Measurements from ENCODE around the gene B9D1.

B9D1 gene

GRCh38 chr17:19336938-19337711 lies 25.4 kb downstream of the B9D1 start:
- DNase-seq, result no peak

DNA sequence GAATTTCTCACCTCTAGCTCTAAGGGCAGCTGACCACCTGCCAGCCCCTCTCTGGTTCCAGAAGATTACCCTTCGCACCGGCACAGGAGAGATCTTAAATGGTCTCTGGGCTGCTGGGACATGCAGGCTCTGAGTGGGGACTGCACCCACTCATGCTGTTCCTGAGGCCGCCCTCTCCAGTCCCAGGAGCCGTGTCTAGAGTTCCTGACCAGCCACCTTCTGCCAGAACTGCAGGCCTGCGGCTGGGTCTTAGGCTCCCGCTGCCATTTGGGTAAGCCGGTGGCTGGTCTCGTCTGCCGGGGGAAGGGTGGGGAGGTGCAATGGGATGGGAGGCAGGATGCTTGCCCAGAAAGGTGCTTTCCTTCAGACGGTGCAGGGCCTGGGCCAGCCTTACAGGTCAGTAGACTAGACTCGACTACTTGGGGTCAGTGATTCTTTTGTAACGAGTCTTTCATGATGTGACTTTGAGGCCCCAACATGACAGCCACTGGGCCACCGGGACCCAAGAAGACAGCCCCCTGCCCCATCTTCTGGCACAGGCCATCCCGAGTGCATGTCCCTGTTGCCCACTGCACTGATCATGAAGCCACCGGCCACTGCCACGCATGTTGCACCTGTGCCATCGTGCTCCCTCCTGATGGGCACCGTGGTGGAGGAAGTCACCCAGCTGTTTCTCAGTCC lies 26.4 kb downstream of the B9D1 start:
- no peak for DNase-seq

DNA sequence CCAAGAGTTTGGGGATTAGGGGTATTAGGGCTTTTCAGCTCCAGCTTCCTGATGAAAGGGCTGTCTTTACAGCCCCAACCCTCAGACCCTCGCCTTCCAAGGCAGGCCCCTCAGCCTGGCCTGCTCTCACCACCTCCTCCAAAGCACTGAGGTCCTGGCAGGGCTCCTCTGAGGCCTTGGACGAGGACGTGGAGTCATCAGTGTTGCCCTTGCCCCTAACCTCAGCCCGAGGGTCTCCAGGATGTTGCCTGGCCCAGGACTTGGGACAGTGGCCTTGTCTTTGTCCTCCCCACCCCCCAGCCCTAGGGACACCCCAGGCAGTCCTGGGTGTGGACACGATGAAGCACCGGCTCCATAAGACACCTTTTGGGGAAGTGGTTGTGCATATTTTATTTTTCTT lies 28.2 kb downstream of the B9D1 start:
- DNase-seq, result no peak

DNA sequence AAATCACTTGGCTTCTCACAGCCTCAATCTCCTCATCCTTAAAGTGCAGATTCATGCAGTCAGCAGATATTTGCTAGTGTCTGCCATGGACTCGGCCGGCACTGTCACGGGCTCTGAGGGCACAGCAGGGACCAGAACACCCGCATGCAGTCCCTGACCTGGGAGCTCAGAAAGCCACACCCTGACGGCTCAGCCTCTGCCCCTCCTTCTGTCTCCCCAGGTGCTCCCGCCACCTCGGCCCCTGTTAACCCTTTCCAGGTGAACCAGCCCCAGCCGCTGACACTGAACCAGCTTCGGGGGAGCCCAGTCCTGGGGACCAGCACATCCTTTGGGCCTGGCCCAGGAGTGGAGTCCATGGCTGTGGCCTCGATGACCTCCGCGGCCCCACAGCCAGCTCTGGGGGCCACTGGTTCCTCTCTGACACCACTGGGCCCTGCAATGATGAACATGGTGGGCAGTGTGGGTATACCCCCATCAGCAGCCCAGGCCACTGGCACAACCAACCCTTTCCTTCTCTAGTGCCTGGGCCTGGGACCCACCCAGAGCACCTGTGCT lies 28.7 kb downstream of the B9D1 start:
- no peak for DNase-seq

DNA sequence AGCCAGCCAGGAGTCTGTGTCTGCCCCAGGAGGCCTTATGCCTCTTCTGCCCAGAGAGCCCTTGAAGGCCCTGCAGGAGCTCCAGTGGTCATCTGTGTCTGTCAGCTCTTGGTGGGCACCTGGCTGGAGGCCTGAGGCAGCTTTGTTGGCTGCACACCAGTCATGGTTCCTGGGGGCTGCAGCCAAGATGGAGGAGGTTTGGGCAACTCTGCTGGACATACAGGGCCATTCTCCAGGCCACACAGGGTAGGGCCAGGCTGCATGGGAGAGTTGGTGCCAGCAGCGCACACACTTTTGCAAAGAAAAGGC lies 29.4 kb downstream of the B9D1 start:
- no peak for DNase-seq

GRCh38 chr17:19332371-19333131 lies 30.0 kb downstream of the B9D1 start:
- DNase-seq, result no peak

DNA sequence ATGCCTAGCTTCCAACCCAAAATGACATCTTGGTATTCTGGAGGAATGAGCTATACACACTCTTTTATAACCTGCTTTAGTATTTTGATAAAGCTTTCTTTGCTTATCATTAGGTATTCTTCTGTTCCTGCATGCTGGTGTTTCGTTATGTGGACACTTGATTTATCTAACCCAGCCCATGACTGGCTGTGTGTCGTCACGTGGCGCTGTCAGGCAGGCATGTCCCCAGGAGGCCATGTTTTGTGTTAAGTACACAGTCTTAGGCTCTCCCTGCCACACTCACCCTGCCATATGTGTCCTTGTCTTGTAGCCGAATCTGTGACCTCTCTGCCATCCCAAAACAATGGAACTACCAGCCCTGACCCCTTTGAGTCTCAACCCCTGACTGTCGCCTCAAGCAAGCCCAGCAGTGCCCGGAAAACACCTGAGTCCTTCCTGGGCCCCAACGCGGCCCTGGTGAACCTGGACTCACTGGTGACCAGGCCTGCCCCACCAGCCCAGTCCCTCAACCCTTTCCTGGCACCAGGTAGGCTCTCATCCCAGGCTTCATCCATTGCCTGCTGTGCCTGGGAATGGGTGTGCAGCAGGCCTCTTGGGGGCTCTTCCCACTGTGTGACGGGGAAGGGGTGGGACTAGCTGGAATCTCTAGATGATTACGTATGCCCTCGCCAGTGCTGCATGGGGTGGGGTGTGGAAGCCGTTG lies 30.8 kb downstream of the B9D1 start:
- DNase-seq, result no peak

- DNase-seq, result peak; percentile 89
Observed at GRCh38 chr17:19331134-19331533, 31.4 kb downstream of the B9D1 start.

- DNase-seq, result no peak
Observed at GRCh38 chr17:19330271-19330670, 32.3 kb downstream of the B9D1 start.

DNA sequence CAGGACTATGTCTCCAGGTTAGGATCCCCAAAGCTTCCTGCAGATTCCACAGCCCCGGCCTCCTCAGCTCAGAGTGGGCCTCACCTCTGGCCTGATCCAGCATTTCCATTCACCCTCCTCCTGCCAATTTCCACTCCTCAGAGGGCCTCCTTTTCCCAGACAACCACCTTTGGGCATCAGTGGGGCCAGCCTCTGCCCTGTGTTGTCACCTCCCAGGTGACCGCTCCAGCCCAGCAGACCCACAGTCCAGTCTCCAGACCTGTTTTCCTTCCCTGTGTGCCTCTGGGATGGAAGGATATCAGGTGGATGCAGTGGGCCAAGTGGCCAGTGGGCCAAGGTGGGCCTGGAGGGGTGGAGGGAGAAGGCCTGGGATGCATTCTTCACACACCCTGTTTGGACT lies 32.7 kb downstream of the B9D1 start:
- DNase-seq, result no peak

- no peak for DNase-seq
Observed at GRCh38 chr17:19329136-19329535, 33.4 kb downstream of the B9D1 start.

DNA sequence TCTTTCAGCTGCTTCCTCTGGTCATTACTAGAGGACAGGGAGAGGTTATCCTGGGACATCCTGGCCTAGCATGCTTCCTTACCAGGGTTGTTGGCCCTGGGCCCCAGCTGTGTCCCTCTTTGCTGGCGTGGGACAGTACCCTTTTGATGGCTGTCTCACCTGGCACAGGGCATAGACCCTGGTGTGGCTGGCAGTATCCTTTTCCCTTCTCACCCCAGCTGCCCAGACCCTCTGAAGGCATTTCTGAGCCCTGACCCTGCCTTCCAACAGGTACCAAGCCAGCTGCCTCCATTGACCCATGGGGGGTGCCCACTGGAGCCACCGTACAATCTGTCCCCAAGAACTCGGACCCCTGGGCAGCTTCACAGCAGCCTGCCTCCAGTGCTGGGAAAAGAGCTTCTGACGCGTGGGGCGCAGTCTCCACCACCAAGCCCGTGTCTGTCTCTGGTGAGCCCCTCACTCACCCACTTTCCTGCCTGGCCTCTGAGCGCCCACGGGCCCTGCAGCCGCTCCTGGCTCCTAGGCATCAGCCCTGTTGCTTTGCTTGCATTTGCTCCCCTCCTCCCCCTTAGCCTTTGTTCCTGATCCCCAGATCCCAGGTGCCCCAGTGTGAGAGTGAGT lies 34.0 kb downstream of the B9D1 start:
- DNase-seq, result no peak

DNA sequence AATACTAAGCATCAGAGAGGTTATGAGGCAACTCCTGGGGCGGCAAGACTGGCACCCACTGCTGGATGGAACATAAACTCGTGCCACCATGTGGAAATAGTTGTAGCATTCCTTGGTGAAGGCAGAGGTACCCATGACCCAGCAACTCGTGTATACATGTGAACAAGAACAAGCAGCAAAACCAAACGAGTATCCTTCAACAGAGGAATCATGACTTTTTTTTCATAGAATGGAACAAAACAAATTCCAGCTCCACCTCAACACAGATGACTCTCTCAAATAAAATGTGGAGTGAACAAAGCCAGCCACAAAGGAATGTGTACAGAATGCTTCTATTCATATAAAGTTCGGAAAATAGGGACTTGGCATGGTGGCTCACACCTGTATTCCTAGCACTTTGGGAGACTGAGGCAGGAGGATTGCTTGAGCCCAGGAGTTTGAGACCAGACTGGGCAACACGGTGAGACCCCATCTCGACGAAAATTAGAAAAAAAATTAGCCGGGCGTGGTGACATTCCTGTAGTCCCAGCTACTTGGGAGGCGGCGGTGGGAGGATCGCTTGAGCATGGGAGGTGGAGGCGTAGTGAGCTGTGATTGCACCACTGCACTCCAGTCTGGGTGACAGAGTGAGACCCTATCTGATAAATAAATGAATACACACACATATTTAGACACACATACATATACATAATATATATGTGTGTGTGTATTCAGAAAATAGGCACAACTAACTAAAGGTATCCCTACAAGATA lies 35.3 kb downstream of the B9D1 start:
- DNase-seq, result peak; percentile 89

- DNase-seq, result no peak
Observed at GRCh38 chr17:19325542-19325941, 37.0 kb downstream of the B9D1 start.

GRCh38 chr17:19322861-19323260 lies 39.7 kb downstream of the B9D1 start:
- DNase-seq, result no peak

DNA sequence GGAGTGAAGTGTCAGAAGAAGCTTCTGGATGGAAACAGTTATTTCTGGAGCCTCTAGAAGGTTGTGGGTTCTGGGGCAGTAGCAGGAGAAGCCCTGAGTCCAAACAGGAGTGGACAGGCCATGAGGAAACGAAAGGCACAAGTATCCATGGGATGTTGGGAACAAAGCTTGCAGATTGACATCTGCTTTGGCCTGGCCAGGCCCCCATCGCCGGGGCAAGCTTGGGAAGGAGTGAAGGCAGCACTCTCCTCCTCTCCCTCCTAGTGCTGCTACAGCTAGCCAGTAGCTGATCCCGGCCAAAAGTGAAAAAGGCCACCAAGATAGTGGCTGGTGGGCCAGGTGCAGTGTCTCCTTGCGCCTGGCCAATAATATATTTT lies 40.4 kb downstream of the B9D1 start:
- DNase-seq, result no peak

DNA sequence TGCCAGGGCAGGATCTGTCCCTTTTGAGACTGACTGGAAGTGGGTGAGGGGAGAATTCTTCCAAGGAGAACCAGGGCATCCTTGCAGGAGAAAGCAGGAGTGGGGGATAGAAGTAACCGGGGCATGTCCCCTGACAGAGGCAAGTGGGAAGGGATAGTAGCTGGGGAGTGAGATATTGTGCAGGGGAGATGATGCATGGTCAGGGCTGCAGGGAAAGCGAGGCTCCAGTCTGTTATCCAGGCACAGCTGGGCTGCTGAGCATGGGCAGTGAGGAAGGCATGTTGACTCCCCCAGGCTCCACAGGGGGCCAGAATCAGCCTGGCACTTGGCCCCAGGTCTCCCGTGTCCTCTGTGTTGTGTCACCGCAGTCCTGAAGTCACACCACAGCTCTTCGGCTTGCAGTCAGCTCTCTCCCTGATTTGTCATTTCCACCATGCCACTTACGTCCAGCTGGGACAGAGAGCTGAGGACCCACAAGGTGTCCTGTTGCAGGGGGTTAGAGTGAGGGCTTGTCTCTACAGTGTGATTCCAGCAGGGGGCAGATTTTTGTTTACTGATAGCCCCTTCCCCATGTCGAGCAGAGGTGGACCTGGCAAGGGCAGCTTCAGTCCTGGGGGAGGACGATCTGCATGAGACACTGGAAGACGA lies 40.9 kb downstream of the B9D1 start:
- no peak for DNase-seq

DNA sequence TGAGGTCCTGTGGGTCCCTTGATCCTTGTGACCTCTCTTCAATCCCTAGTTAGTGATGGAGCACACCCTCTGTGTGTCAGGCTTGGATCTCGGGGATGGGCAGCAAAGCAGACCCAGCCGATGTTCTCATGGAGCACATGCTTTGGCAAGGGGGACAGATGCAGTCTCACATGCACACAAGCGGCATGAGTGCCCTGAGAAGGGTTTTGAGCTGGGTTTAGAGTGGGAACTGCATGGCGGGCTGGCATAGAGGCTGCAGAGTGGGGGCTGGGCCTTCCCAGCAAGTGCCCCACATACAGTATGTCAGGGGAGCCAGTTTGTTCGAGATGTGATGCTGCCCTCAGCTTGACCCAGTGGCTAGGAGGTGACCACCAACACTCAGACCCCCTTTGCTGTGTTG lies 41.6 kb downstream of the B9D1 start:
- DNase-seq, result no peak

DNA sequence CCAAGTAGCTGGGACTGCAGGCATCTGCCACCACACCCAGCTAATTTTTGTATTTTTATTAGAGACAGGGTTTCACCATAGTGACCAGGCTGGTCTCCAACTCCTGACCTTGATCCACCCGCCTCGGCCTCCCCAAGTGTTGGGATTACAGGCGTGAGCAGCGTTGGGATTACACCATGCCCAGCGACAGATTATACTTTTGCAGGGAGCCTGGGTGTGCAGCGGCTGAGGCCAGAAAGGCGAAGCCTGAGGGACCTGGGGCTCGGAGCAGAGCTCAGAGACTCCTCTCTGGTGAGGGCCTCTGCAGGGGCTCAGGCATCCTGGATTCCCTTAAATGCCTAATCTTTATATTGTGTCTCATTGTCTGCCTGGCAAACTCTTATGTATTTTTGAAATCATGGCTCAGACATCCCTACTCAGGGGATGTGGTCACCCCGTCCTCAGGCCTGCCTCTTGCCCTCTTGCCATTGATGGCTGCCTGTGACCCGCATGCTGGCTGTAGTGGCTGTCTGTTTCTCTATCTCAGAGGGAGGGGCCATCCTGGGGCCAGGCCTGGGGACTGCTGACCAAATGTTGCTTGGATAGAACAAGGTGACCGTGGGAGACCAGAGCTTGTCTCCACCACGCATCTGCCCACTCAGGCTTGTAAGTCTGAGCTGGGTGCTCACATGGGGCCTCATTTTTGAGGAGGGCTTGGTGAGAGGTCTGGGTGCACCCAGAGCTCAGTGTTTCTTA lies 42.6 kb downstream of the B9D1 start:
- DNase-seq, result no peak

- no peak for DNase-seq
Observed at GRCh38 chr17:19318611-19319010, 43.9 kb downstream of the B9D1 start.
